Stomach (tissue), 4 donors: ENCODE measurements around the gene PRADC1.

Experiments used
- EP300 ChIP-seq: sonication (generic); formaldehyde crosslinking; IDR thresholded peaks from one replicate; pipeline ENCODE4 v1.6.1; 2017; ENCODE audit warnings: antibody characterized with exemption
- POLR2A ChIP-seq, 4 donors: fragments of 450-650 bp; IDR thresholded peaks; one replicate each; pipeline ENCODE4 v1.6.1; 2016; ENCODE audit warnings: antibody characterized with exemption in 4 of 4, control low read depth in 2 of 4, mild to moderate bottlenecking in 1 of 4, moderate library complexity in 1 of 4
- POLR2AphosphoS5 ChIP-seq, 3 donors: sonication (generic); formaldehyde crosslinking; IDR thresholded peaks; one replicate each; pipeline ENCODE4 v1.6.1; 2016; ENCODE audit warnings: antibody characterized with exemption in 3 of 3
- TF ChIP-seq, protein P1 (sequence below), 7 experiments: fragments of 450-650 bp in 4 of 7; fragments of 200-600 bp in 3 of 7; sonication (generic) in 3 of 7; IDR thresholded peaks; one replicate each; pipeline ENCODE4 v1.5.1; 2016 to 2019; ENCODE audit warnings: antibody characterized with exemption in 7 of 7, control low read depth in 2 of 7, mild to moderate bottlenecking in 1 of 7

DNA sequence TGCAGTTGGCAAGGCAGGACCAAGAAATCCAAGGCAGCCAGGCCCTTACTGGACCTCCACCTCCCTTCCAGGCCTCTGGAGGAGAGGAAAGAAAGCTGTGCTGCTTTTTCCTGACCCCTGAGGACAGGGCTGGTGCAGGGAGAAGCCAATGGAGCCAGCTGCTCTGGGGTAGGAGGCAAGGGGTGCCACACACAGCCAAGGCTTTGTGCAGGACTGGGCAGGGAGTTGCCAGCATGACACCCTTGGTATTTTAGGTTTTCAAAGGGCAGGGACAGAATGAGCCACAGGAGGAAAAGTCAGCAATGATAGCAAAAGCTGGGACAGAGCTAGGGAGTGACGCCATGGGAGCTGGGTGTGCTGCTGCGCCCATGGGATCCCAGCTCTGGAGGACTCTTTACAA is 24.0 kb upstream of the PRADC1 start:
- TF ChIP-seq, protein P1, sequence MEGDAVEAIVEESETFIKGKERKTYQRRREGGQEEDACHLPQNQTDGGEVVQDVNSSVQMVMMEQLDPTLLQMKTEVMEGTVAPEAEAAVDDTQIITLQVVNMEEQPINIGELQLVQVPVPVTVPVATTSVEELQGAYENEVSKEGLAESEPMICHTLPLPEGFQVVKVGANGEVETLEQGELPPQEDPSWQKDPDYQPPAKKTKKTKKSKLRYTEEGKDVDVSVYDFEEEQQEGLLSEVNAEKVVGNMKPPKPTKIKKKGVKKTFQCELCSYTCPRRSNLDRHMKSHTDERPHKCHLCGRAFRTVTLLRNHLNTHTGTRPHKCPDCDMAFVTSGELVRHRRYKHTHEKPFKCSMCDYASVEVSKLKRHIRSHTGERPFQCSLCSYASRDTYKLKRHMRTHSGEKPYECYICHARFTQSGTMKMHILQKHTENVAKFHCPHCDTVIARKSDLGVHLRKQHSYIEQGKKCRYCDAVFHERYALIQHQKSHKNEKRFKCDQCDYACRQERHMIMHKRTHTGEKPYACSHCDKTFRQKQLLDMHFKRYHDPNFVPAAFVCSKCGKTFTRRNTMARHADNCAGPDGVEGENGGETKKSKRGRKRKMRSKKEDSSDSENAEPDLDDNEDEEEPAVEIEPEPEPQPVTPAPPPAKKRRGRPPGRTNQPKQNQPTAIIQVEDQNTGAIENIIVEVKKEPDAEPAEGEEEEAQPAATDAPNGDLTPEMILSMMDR (IDR thresholded peaks at IDR 0.05): no peak
- TF ChIP-seq EP300 (no peak), POLR2A (IDR thresholded peaks at IDR 0.05) (no peak), POLR2AphosphoS5 (IDR thresholded peaks at IDR 0.05) (no peak)
